CD4-positive, alpha-beta memory T cell (primary cell): ENCODE measurements around the gene FDX2. TPM values are rescaled to one million over a fixed set of nuclear protein-coding genes. Genes with fewer than 3 reads are reported as not detected.

ENCODE experiments used
- polyA plus RNA-seq, 2 donors: library from polyadenylated mRNA; unstranded; fragments of 300-500 nt; fragmentation: Illumina TruSeq; gene quantifications; one replicate each; pipeline ENCODE4 v1.2.3, GENCODE V29; 2021
- total RNA-seq, 2 experiments: library from RNA; stranded (reverse); gene quantifications; one replicate each; pipeline ENCODE4 v1.2.3, GENCODE V29; 2021

The FDX2 gene
- total and polyA plus RNA-seq, 4 experiments from 2014 or later: 10.6 to 13.6 (median 11.0) TPM

Other genes starting within 250 kb of the FDX2 start
- 100 to 1,000 TPM; 112 TPM for gene SHFL, start 229.7 kb downstream of the FDX2 start, total RNA-seq
- gene SHFL, start 229.7 kb downstream of the FDX2 start, polyA plus RNA-seq: 10 to 100 TPM; 25.7 to 58.2 TPM
- gene ANGPTL6, start 213.3 kb downstream of the FDX2 start, total RNA-seq: under 1 TPM; 0.52 to 0.83 TPM
- under 1 TPM; 0.19 to 0.29 TPM for gene ANGPTL6, start 213.3 kb downstream of the FDX2 start, polyA plus RNA-seq
- gene PPAN, start 209.7 kb downstream of the FDX2 start, total RNA-seq: 100 to 1,000 TPM in 1 of 2 experiments, 10 to 100 TPM in 1; 92.5 to 102 TPM
- gene PPAN, start 209.7 kb downstream of the FDX2 start, polyA plus RNA-seq: 10 to 100 TPM; 14.5 to 51.1 TPM
- 10 to 100 TPM; 42.6 to 49.7 TPM for gene P2RY11, start 204.3 kb downstream of the FDX2 start, total RNA-seq
- 1 to 10 TPM in 1 of 2 donors, under 1 TPM in 1; 0.24 to 4.7 TPM for gene P2RY11, start 204.3 kb downstream of the FDX2 start, polyA plus RNA-seq
- 100 to 1,000 TPM; 306 to 315 TPM for gene EIF3G, start 196.1 kb downstream of the FDX2 start, total RNA-seq
- gene EIF3G, start 196.1 kb downstream of the FDX2 start, polyA plus RNA-seq: 100 to 1,000 TPM; 226 to 239 TPM
- 100 to 1,000 TPM; 208 to 250 TPM for gene DNMT1, start 121.1 kb downstream of the FDX2 start, total RNA-seq
- gene DNMT1, start 121.1 kb downstream of the FDX2 start, polyA plus RNA-seq: 100 to 1,000 TPM in 1 of 2 donors, 10 to 100 TPM in 1; 53.5 to 166 TPM
- 1 to 10 TPM; 9.0 to 9.4 TPM for gene S1PR2, start 84.7 kb downstream of the FDX2 start, total RNA-seq
- 1 to 10 TPM; 1.4 to 2.3 TPM for gene S1PR2, start 84.7 kb downstream of the FDX2 start, polyA plus RNA-seq
- gene MRPL4, start 63.8 kb downstream of the FDX2 start, total RNA-seq: 10 to 100 TPM; 42.7 to 44.6 TPM
- gene MRPL4, start 63.8 kb downstream of the FDX2 start, polyA plus RNA-seq: 10 to 100 TPM; 28.9 to 37.1 TPM
- 1 to 10 TPM; 7.5 to 8.2 TPM for gene ICAM1, start 44.9 kb downstream of the FDX2 start, total RNA-seq
- gene ICAM1, start 44.9 kb downstream of the FDX2 start, polyA plus RNA-seq: 1 to 10 TPM; 2.5 to 8.1 TPM
- gene ICAM4, start 29.1 kb downstream of the FDX2 start, total RNA-seq: 1 to 10 TPM in 1 of 2 experiments, under 1 TPM in 1; 0.70 to 1.3 TPM
- gene ICAM4, start 29.1 kb downstream of the FDX2 start, polyA plus RNA-seq: 1 to 10 TPM in 1 of 2 donors, not detected in 1; 1.5 TPM
- gene ICAM5, start 26.1 kb downstream of the FDX2 start, total RNA-seq: under 1 TPM in 1 of 2 experiments, not detected in 1; 0.36 TPM
- under 1 TPM in 1 of 2 donors, not detected in 1; 0.20 TPM for gene ICAM5, start 26.1 kb downstream of the FDX2 start, polyA plus RNA-seq
- gene ZGLP1, start 6.2 kb downstream of the FDX2 start, total RNA-seq: 1 to 10 TPM; 7.1 to 7.7 TPM
- under 1 TPM in 1 of 2 donors, not detected in 1; 0.32 TPM for gene ZGLP1, start 6.2 kb downstream of the FDX2 start, polyA plus RNA-seq
- gene RAVER1, start 17.5 kb upstream of the FDX2 start, total RNA-seq: 10 to 100 TPM; 46.1 to 56.1 TPM
- 10 to 100 TPM in 1 of 2 donors, 1 to 10 TPM in 1; 6.8 to 28.4 TPM for gene RAVER1, start 17.5 kb upstream of the FDX2 start, polyA plus RNA-seq
- 100 to 1,000 TPM; 191 to 193 TPM for gene ICAM3, start 23.6 kb upstream of the FDX2 start, total RNA-seq
- 100 to 1,000 TPM; 240 to 287 TPM for gene ICAM3, start 23.6 kb upstream of the FDX2 start, polyA plus RNA-seq
- 100 to 1,000 TPM; 297 to 314 TPM for gene TYK2, start 64.6 kb upstream of the FDX2 start, total RNA-seq
- 10 to 100 TPM; 33.3 to 77.2 TPM for gene TYK2, start 64.6 kb upstream of the FDX2 start, polyA plus RNA-seq
- 100 to 1,000 TPM; 180 to 185 TPM for gene CDC37, start 87.5 kb upstream of the FDX2 start, total RNA-seq
- 10 to 100 TPM; 51.8 to 87.1 TPM for gene CDC37, start 87.5 kb upstream of the FDX2 start, polyA plus RNA-seq
- 1 to 10 TPM; 2.5 to 3.3 TPM for gene PDE4A, start 104.5 kb upstream of the FDX2 start, total RNA-seq
- 1 to 10 TPM in 1 of 2 donors, under 1 TPM in 1; 0.81 to 5.6 TPM for gene PDE4A, start 104.5 kb upstream of the FDX2 start, polyA plus RNA-seq
- gene KEAP1, start 187.3 kb upstream of the FDX2 start, total RNA-seq: 10 to 100 TPM; 49.2 to 60.1 TPM
- gene KEAP1, start 187.3 kb upstream of the FDX2 start, polyA plus RNA-seq: 10 to 100 TPM; 35.7 to 55.0 TPM
- gene S1PR5, start 201.4 kb upstream of the FDX2 start, total RNA-seq: 1 to 10 TPM; 1.6 to 1.9 TPM
- 1 to 10 TPM; 1.3 to 3.1 TPM for gene S1PR5, start 201.4 kb upstream of the FDX2 start, polyA plus RNA-seq
- 10 to 100 TPM; 51.5 to 58.6 TPM for gene ATG4D, start 227.9 kb upstream of the FDX2 start, total RNA-seq
- 10 to 100 TPM in 1 of 2 donors, 1 to 10 TPM in 1; 9.3 to 22.1 TPM for gene ATG4D, start 227.9 kb upstream of the FDX2 start, polyA plus RNA-seq
- gene KRI1, start 250.0 kb upstream of the FDX2 start, total RNA-seq: 10 to 100 TPM; 72.7 to 73.0 TPM
- gene KRI1, start 250.0 kb upstream of the FDX2 start, polyA plus RNA-seq: 10 to 100 TPM in 1 of 2 donors, 1 to 10 TPM in 1; 3.2 to 36.3 TPM